Endodermal cell (in vitro differentiated cells): ENCODE data around the gene SLC17A8. TPM values are rescaled to one million over a fixed set of nuclear protein-coding genes. Genes with fewer than 3 reads are reported as not detected.

ENCODE experiments used
- DNase-seq: peaks from one replicate; pipeline ENCODE4 v3.0.0-alpha.2; 2017
- H3K27ac ChIP-seq: 2 replicates; pipeline ENCODE4 v1.5.1; 2013; ENCODE audit warnings: mild to moderate bottlenecking, low read depth, low read length, moderate library complexity
- H3K27me3 ChIP-seq: 2 replicates; pipeline ENCODE4 v1.6.1; 2013; ENCODE audit warnings: mild to moderate bottlenecking, low read length, moderate library complexity; ENCODE audit not compliant: insufficient read depth, control insufficient read depth, poor library complexity, severe bottlenecking
- H3K36me3 ChIP-seq: 2 replicates; pipeline ENCODE4 v1.7.0; 2013; ENCODE audit warnings: mild to moderate bottlenecking, low read length, moderate library complexity; ENCODE audit not compliant: control insufficient read depth, insufficient read depth
- H3K4me1 ChIP-seq: one replicate; pipeline ENCODE4 v1.7.0; 2013; ENCODE audit warnings: low read length; ENCODE audit not compliant: control insufficient read depth, insufficient read depth
- H3K4me3 ChIP-seq: 2 replicates; pipeline ENCODE4 v1.5.1; 2013; ENCODE audit warnings: mild to moderate bottlenecking, low read length, moderate library complexity
- H3K9ac ChIP-seq: 2 replicates; pipeline ENCODE4 v1.6.1; 2013; ENCODE audit warnings: mild to moderate bottlenecking, low read length, moderate library complexity; ENCODE audit not compliant: poor library complexity, severe bottlenecking; ENCODE audit errors: extremely low read depth
- H3K9me3 ChIP-seq: 2 replicates; pipeline ENCODE4 v1.6.1; 2013; ENCODE audit warnings: mild to moderate bottlenecking, low read length, moderate library complexity; ENCODE audit not compliant: control insufficient read depth
- H3K27ac Mint-ChIP-seq: 2 replicates; pipeline ENCODE4 v1.8.0; 2020; ENCODE audit warnings: mixed read lengths
- H3K27me3 Mint-ChIP-seq: 2 replicates; pipeline ENCODE4 v1.8.0; 2021; ENCODE audit warnings: mild to moderate bottlenecking, mixed read lengths; ENCODE audit not compliant: insufficient read depth
- H3K36me3 Mint-ChIP-seq: 2 replicates; pipeline ENCODE4 v1.8.0; 2020; ENCODE audit warnings: low read depth, mixed read lengths
- H3K4me1 Mint-ChIP-seq: 2 replicates; pipeline ENCODE4 v1.8.0; 2020; ENCODE audit warnings: mixed read lengths
- H3K4me3 Mint-ChIP-seq: 2 replicates; pipeline ENCODE4 v1.8.0; 2020; ENCODE audit warnings: mild to moderate bottlenecking, moderate library complexity, mixed read lengths
- H3K9me3 Mint-ChIP-seq: 2 replicates; pipeline ENCODE4 v1.8.0; 2020; ENCODE audit warnings: mild to moderate bottlenecking, mixed read lengths
- CTCF ChIP-seq: fragments of 200-600 bp; sonication (generic); conservative IDR thresholded peaks from 2 replicates; pipeline ENCODE4 v1.5.0; 2021; ENCODE audit warnings: antibody characterized with exemption, mild to moderate bottlenecking
- WGBS, 2 experiments: methylation state at CpG; one replicate each; pipeline versions ENCODE4 v1.1.5 to v1.1.7; 2013; ENCODE audit warnings: missing lambda C conversion rate in 2 of 2, mixed read lengths in 1 of 2; ENCODE audit not compliant: insufficient coverage in 1 of 2, insufficient read length in 1 of 2; 5-methylcytosine and 5-hydroxymethylcytosine counted together
- total RNA-seq, 2 donors: library from RNA; stranded (reverse); fragmentation: NEBNext Ultra II Directional in 1 of 2; extraction: Animal tissue kit (Norgen Biotek cat#: 25700) in 1 of 2; gene quantifications; 2 replicates in 1 of 2; 3 replicates in 1 of 2; pipeline ENCODE4 v1.2.1, GENCODE V29; 2021

SLC17A8 gene
- total RNA-seq, 2 donors from 2014 or later: 0.40 TPM; not detected in 1

GRCh38 chr12:100383586-100384558, 27.0 kb downstream of the SLC17A8 start:
- Mint-ChIP-seq H3K27me3 (no peaks in the 10 kb centered on the region), H3K36me3 (no peaks in the 10 kb centered on the region), H3K27ac (no peak overlapping the region), H3K9me3 (no peaks in the 10 kb centered on the region), H3K4me3 (no peak overlapping the region), H3K4me1 (peaks cover 2% of the 10 kb centered on the region)
- Histone ChIP-seq H3K9me3 (no peaks in the 10 kb centered on the region), H3K27me3 (no peaks in the 10 kb centered on the region), H3K4me1 (no peaks in the 10 kb centered on the region), H3K36me3 (no peaks in the 10 kb centered on the region), H3K27ac (no peak overlapping the region), H3K4me3 (no peak overlapping the region), H3K9ac (no peak overlapping the region)
- WGBS, 2 experiments: 94% methylated on average over 7 to 8 of the region's 9 CpGs
- no peak for TF ChIP-seq CTCF
- no peak for DNase-seq

- Mint-ChIP-seq H3K9me3 (no peaks in the 10 kb centered on the region), H3K27me3 (no peaks in the 10 kb centered on the region), H3K36me3 (no peaks in the 10 kb centered on the region), H3K4me1 (peaks cover 2% of the 10 kb centered on the region), H3K27ac (no peak overlapping the region), H3K4me3 (no peak overlapping the region)
- H3K36me3 ChIP-seq: no peaks in the 10 kb centered on the region
- H3K4me1 ChIP-seq: no peaks in the 10 kb centered on the region
- DNase-seq: no peak
- H3K9ac ChIP-seq: no peak overlapping the region
- H3K27me3 ChIP-seq: no peaks in the 10 kb centered on the region
- WGBS, 2 experiments: 91 to 100% methylated on average over 2 to 5 of the region's 5 CpGs
- no peak overlapping the region for H3K27ac ChIP-seq
- no peak overlapping the region for H3K4me3 ChIP-seq
- TF ChIP-seq CTCF: no peak
- no peaks in the 10 kb centered on the region for H3K9me3 ChIP-seq
Measured at GRCh38 chr12:100384559-100384935, 27.7 kb downstream of the SLC17A8 start.

GRCh38 chr12:100388382-100388781, 31.5 kb downstream of the SLC17A8 start:
- Histone ChIP-seq H3K36me3 (no peaks in the 10 kb centered on the region), H3K4me3 (no peak overlapping the region), H3K9ac (no peak overlapping the region), H3K9me3 (no peaks in the 10 kb centered on the region), H3K4me1 (no peaks in the 10 kb centered on the region), H3K27ac (no peak overlapping the region), H3K27me3 (no peaks in the 10 kb centered on the region)
- TF ChIP-seq CTCF: no peak
- no peak for DNase-seq
- Mint-ChIP-seq H3K27ac (no peak overlapping the region), H3K4me3 (no peak overlapping the region), H3K9me3 (no peaks in the 10 kb centered on the region), H3K4me1 (peaks cover under 1% of the 10 kb centered on the region), H3K36me3 (no peaks in the 10 kb centered on the region), H3K27me3 (no peaks in the 10 kb centered on the region)
- WGBS, 2 experiments: 88 to 100% methylated on average over 1 to 4 of the region's 5 CpGs
